DMS53 treated with DMSO at 0.1 percent for 48 hours (cell line): Measurements from ENCODE around the gene DYNLT4.

Experiments
- DNase-seq: peaks from one replicate; lab custom pipeline; 2025; ENCODE audit not compliant: unreplicated experiment; lab: John Stamatoyannopoulos, UW

The DYNLT4 gene

GRCh38 chr1:44790968-44791801, 16.0 kb downstream of the DYNLT4 start:
- no peak for DNase-seq

GRCh38 chr1:44788120-44788860, 18.9 kb downstream of the DYNLT4 start, which contains the start of gene BEST4:
TSS of gene BEST4 (minus strand) at chr1:44788170. CDS start at chr1:44787705, 465 bp downstream.
- DNase-seq: no peak

- no peak for DNase-seq
Observed at GRCh38 chr1:44787506-44787905, 19.6 kb downstream of the DYNLT4 start.

GRCh38 chr1:44786841-44787426, 20.2 kb downstream of the DYNLT4 start:
- no peak for DNase-seq

- peak; percentile 77 for DNase-seq
Observed at GRCh38 chr1:44786138-44786840, 20.9 kb downstream of the DYNLT4 start.

- DNase-seq: no peak
Observed at GRCh38 chr1:44785501-44786137, 21.5 kb downstream of the DYNLT4 start.

GRCh38 chr1:44785029-44785380, 22.1 kb downstream of the DYNLT4 start:
- no peak for DNase-seq

GRCh38 chr1:44784094-44785028, 22.8 kb downstream of the DYNLT4 start:
- DNase-seq: no peak

- DNase-seq: no peak
Observed at GRCh38 chr1:44783697-44784093, 23.5 kb downstream of the DYNLT4 start.

- no peak for DNase-seq
Observed at GRCh38 chr1:44780583-44781121, 26.5 kb downstream of the DYNLT4 start.

- no peak for DNase-seq
Observed at GRCh38 chr1:44778705-44779576, 28.2 kb downstream of the DYNLT4 start.

GRCh38 chr1:44777969-44778635, 29.0 kb downstream of the DYNLT4 start:
- no peak for DNase-seq

GRCh38 chr1:44777547-44777946, 29.6 kb downstream of the DYNLT4 start:
- no peak for DNase-seq

GRCh38 chr1:44776730-44777068, 30.5 kb downstream of the DYNLT4 start:
- DNase-seq: no peak

- DNase-seq: no peak
Observed at GRCh38 chr1:44775930-44776729, 31.0 kb downstream of the DYNLT4 start.

GRCh38 chr1:44775078-44775929, 31.8 kb downstream of the DYNLT4 start, which contains the start of gene RPS8:
TSS of gene RPS8 (plus strand) at chr1:44775540. CDS start at chr1:44775597, 57 bp downstream.
- DNase-seq: peak; percentile 89
